ENCODE measurements around the gene DHRS1.

DNA sequence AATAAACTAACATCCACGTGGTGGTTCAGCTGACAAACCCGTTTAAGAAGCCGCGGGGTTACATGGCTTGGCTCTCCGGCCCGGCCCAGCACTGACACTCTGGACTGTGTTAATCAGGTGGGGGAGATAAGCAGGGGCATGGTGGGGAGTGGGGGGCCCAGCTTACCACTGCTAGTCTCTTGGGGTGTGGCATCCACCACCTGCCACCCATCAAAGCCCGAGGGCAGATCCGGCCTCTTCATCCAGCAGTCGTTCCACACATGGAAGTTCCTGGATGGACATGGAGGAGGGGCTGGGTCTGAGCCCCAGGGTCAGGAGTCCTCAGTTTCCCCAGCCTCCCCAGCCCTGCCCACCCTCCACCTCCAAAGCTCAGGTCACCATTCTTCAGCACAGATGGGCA, 41.5 kb downstream of the DHRS1 start:
- TF ChIP-seq, protein P1, sequence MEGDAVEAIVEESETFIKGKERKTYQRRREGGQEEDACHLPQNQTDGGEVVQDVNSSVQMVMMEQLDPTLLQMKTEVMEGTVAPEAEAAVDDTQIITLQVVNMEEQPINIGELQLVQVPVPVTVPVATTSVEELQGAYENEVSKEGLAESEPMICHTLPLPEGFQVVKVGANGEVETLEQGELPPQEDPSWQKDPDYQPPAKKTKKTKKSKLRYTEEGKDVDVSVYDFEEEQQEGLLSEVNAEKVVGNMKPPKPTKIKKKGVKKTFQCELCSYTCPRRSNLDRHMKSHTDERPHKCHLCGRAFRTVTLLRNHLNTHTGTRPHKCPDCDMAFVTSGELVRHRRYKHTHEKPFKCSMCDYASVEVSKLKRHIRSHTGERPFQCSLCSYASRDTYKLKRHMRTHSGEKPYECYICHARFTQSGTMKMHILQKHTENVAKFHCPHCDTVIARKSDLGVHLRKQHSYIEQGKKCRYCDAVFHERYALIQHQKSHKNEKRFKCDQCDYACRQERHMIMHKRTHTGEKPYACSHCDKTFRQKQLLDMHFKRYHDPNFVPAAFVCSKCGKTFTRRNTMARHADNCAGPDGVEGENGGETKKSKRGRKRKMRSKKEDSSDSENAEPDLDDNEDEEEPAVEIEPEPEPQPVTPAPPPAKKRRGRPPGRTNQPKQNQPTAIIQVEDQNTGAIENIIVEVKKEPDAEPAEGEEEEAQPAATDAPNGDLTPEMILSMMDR (IDR thresholded peaks at IDR 0.05; ENCODE audit: borderline replicate concordance, extremely low read depth, low read length, poor library complexity, severe bottlenecking): no peak
- no peak for TF ChIP-seq EZH2 (IDR thresholded peaks at IDR 0.05; ENCODE audit: borderline replicate concordance, low read depth, low read length, severe bottlenecking)
